GM13977 (cell line): ENCODE data around the gene EIF4G3.

ENCODE experiments used
- DNase-seq: peaks from one replicate; pipeline ENCODE4 v3.0.0; 2012; ENCODE audit warnings: low spot score
- in situ Hi-C: fragments of 300-500 bp; cut with MboI; formaldehyde crosslinking; loops from one replicate; pipeline ENCODE4 v1.12.0; 2022; ENCODE audit warnings: low sequenced_read_pairs, low pct_unique_long_range_greater_than_20kb, mixed read lengths, inconsistent platforms; ENCODE audit not compliant: unreplicated experiment
- TF ChIP-seq, protein P1 (sequence below): IDR thresholded peaks from 2 replicates; pipeline ENCODE4 v1.5.1; 2012; ENCODE audit warnings: mild to moderate bottlenecking, control low read depth; ENCODE audit not compliant: insufficient read depth; ENCODE audit errors: extremely low read depth, missing control alignments

Gene EIF4G3

GRCh38 chr1:20882837-20883236 lies 293.9 kb downstream of the EIF4G3 start:
- in situ Hi-C loops = no loop called here
- TF ChIP-seq, protein P1, sequence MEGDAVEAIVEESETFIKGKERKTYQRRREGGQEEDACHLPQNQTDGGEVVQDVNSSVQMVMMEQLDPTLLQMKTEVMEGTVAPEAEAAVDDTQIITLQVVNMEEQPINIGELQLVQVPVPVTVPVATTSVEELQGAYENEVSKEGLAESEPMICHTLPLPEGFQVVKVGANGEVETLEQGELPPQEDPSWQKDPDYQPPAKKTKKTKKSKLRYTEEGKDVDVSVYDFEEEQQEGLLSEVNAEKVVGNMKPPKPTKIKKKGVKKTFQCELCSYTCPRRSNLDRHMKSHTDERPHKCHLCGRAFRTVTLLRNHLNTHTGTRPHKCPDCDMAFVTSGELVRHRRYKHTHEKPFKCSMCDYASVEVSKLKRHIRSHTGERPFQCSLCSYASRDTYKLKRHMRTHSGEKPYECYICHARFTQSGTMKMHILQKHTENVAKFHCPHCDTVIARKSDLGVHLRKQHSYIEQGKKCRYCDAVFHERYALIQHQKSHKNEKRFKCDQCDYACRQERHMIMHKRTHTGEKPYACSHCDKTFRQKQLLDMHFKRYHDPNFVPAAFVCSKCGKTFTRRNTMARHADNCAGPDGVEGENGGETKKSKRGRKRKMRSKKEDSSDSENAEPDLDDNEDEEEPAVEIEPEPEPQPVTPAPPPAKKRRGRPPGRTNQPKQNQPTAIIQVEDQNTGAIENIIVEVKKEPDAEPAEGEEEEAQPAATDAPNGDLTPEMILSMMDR = no peak
- DNase-seq = no peak

- in situ Hi-C loops = no loop called here
- DNase-seq = no peak
- TF ChIP-seq, protein P1 = no peak
Observed at GRCh38 chr1:20878799-20879198, 297.9 kb downstream of the EIF4G3 start.

DNA sequence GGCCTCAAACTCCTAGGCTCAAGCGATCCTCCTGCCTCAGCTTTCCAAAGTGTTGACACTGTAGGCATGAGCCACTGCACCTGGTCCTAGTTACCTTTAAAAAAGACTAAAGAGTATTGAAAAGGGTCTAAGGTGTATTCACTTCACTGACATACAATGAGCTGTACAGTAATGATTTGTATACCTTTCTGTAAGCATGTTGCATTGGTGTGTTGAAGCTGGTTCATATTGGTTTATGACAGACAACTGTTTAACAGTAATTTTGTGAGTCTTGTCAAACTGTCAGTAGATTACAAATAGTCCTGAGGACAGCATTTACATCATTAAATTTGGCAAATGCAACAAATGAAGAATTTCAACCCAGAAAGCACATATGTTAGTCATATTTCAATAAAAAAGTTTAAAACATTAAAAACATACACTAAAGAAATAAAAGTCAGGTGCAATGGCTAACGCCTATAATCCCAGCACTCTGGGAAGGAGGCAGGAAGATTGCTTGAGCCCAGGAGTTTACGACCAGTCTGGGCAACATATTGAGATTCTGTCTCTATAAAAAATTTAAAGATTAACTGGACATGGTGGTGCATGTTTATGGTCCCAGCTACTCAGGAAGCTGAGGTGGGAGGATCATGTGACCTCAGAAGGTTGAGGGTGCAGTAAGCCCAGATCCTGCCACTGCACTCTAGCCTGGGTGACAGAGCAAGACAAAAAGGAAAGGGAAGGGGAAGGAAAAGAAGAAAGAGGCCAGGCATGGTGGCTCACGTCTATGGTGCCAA lies 301.3 kb downstream of the EIF4G3 start:
- in situ Hi-C loops = no loop called here
- no peak for DNase-seq
- TF ChIP-seq, protein P1 = no peak

DNA sequence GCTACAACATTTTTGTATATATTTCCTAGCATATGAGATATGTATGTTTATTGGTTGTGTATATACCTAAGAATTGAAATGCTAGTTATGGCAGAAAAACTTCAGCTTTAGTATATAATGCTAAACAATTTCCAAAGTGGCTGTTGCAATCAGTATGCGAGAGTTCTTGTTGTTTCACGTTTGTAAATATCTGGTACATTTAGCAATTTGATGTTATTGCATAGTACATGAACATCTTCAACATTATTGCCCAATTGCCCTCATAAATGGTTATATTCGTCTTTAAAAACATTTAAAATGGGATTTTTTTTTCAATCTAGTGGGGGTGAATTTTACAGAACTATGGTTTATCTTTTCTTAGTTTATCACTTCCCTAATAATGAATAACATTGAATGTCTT lies 303.4 kb downstream of the EIF4G3 start:
- TF ChIP-seq, protein P1 = no peak

DNA sequence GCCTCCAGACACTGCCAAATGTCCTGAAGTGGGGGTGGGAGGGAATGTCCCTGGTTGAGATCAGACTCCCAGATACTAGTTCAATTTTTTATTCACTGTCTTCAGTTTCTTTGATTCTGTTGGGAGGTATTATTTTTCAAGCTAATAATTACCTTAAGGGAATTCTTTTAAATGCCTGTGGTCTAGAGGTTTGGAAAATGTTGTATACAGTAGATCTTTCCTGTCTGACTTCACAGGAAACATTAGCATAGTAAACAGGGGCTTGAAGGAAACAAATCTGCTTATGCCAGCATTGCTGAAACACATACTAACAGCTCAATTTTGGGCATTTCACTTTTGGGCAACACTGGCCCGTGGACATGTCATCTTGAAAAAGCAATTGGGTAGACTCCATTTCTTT lies 305.3 kb downstream of the EIF4G3 start:
- TF ChIP-seq, protein P1 = no peak
- in situ Hi-C loops = no loop called here
- no peak for DNase-seq

More for the DNA sequence above, 303.4 kb downstream of the EIF4G3 start:
- no peak for DNase-seq
- in situ Hi-C loops = no loop called here

DNA sequence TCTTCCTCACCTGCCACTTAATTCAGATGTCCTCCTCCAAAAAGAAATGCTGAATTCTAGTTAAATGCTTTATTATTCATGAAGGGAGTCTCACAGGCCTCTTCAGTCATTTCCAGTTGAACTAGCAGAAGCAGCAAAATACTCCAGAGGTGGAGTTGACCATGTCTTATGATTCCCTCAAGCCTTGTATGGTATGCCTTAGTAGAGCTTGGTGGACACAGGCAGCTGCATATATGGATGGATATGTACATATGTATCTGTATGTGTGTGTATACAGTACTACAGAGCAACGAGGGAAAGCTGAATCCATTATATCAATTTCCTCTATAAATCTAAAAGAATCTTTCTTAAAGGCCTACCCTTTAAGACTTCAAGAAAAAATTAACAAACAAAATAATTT lies 306.0 kb downstream of the EIF4G3 start:
- in situ Hi-C loops = no loop called here
- TF ChIP-seq, protein P1 = no peak
- DNase-seq = no peak
